WTC11 (cell line): ENCODE measurements around the gene LZTS2. TPM values are rescaled to one million over a fixed set of nuclear protein-coding genes. Genes with fewer than 3 reads are reported as not detected.

Experiments
- ATAC-seq: fragments of 200-7000 bp; cut with Tn5 transposase; 2 replicates; pipeline ENCODE4 v1.10.0; 2021; ENCODE audit warnings: mild to moderate bottlenecking, moderate library complexity
- CTCF ChIA-PET: fragments of 300-600 bp; sonication (Branson Sonifier 250); formaldehyde crosslinking; loops from one replicate; lab custom pipeline; 2021; ENCODE audit warnings: antibody characterized with exemption; lab: Charles Lee
- POLR2A ChIA-PET: fragments of 350-600 bp; sonication (Branson Sonifier 250); formaldehyde crosslinking; loops from one replicate; lab custom pipeline; 2021; ENCODE audit warnings: antibody characterized with exemption; lab: Charles Lee
- DNase-seq: peaks from one replicate; pipeline ENCODE4 v3.0.0; 2021; ENCODE audit warnings: low spot score
- H3K27ac Mint-ChIP-seq: 2 replicates; pipeline ENCODE4 v1.8.0; 2021; ENCODE audit warnings: mixed read lengths
- H3K27me3 Mint-ChIP-seq: 2 replicates; pipeline ENCODE4 v1.8.0; 2021; ENCODE audit warnings: low read depth, mild to moderate bottlenecking, moderate library complexity, mixed read lengths
- H3K36me3 Mint-ChIP-seq: 2 replicates; pipeline ENCODE4 v1.8.0; 2021; ENCODE audit warnings: mixed read lengths
- H3K4me1 Mint-ChIP-seq: 2 replicates; pipeline ENCODE4 v1.8.0; 2022; ENCODE audit warnings: mixed read lengths
- H3K4me3 Mint-ChIP-seq: 2 replicates; pipeline ENCODE4 v1.8.0; 2021; ENCODE audit warnings: mild to moderate bottlenecking, moderate library complexity, mixed read lengths
- H3K9me3 Mint-ChIP-seq: 2 replicates; pipeline ENCODE4 v1.8.0; 2021; ENCODE audit warnings: mixed read lengths
- ATF2 ChIP-seq: sonication (generic); formaldehyde crosslinking; IDR thresholded peaks from 2 replicates; pipeline ENCODE4 v1.8.1; 2022; ENCODE audit warnings: low read depth, missing genetic modification reagents, borderline replicate concordance
- FOXP4 ChIP-seq: sonication (generic); formaldehyde crosslinking; IDR thresholded peaks from 2 replicates; pipeline ENCODE4 v1.8.0; 2022; ENCODE audit warnings: mild to moderate bottlenecking, missing genetic modification reagents
- GRHL2 ChIP-seq: fragments of 250-450 bp; sonication (Bioruptor Pico); IDR thresholded peaks from 2 replicates; pipeline ENCODE4 v1.8.0; 2022; ENCODE audit warnings: mild to moderate bottlenecking, moderate library complexity; ENCODE audit not compliant: insufficient replicate concordance, severe bottlenecking
- MAX ChIP-seq: sonication (generic); formaldehyde crosslinking; IDR thresholded peaks from 2 replicates; pipeline ENCODE4 v1.8.0; 2022; ENCODE audit warnings: mild to moderate bottlenecking, missing genetic modification reagents
- MXD4 ChIP-seq: fragments of 250-450 bp; sonication (Bioruptor Pico); IDR thresholded peaks from 2 replicates; pipeline ENCODE4 v1.8.0; 2021; ENCODE audit warnings: mild to moderate bottlenecking, moderate library complexity, borderline replicate concordance
- NFYB ChIP-seq: sonication (generic); formaldehyde crosslinking; conservative IDR thresholded peaks from 2 replicates; pipeline ENCODE4 v1.8.0; 2022; ENCODE audit warnings: low read depth, missing genetic modification reagents
- NR1H2 ChIP-seq: sonication (generic); formaldehyde crosslinking; IDR thresholded peaks from 2 replicates; pipeline ENCODE4 v1.9.0; 2021; ENCODE audit warnings: mild to moderate bottlenecking, moderate library complexity, missing genetic modification reagents
- NR3C1 ChIP-seq: sonication (generic); formaldehyde crosslinking; conservative IDR thresholded peaks from 2 replicates; pipeline ENCODE4 v1.8.1; 2023; ENCODE audit warnings: low read depth, mild to moderate bottlenecking, missing genetic modification reagents
- SMAD4 ChIP-seq: sonication (generic); formaldehyde crosslinking; IDR thresholded peaks from 2 replicates; pipeline ENCODE4 v1.8.0; 2022; ENCODE audit warnings: mild to moderate bottlenecking, missing genetic modification reagents
- USF2 ChIP-seq: sonication (generic); formaldehyde crosslinking; IDR thresholded peaks from 2 replicates; pipeline ENCODE4 v1.8.1; 2023; ENCODE audit warnings: mild to moderate bottlenecking, missing genetic modification reagents, moderate library complexity
- ZBTB43 ChIP-seq: sonication (generic); formaldehyde crosslinking; IDR thresholded peaks from 2 replicates; pipeline ENCODE4 v1.8.1; 2023; ENCODE audit warnings: mild to moderate bottlenecking, missing genetic modification reagents
- ZMAT4 ChIP-seq: fragments of 250-450 bp; sonication (Bioruptor Pico); IDR thresholded peaks from 2 replicates; pipeline ENCODE4 v1.9.0; 2021; ENCODE audit warnings: mild to moderate bottlenecking
- ZNF138 ChIP-seq: sonication (generic); formaldehyde crosslinking; conservative IDR thresholded peaks from 2 replicates; pipeline ENCODE4 v1.8.1; 2022; ENCODE audit warnings: mild to moderate bottlenecking, moderate library complexity, missing genetic modification reagents
- ZNF219 ChIP-seq: sonication (generic); formaldehyde crosslinking; IDR thresholded peaks from 2 replicates; pipeline ENCODE4 v1.8.0; 2023; ENCODE audit warnings: missing genetic modification reagents, mild to moderate bottlenecking, borderline replicate concordance
- ZNF423 ChIP-seq: fragments of 250-450 bp; sonication (Bioruptor Pico); IDR thresholded peaks from 2 replicates; pipeline ENCODE4 v2.1.2; 2022; ENCODE audit warnings: mild to moderate bottlenecking, moderate library complexity
- ZNF532 ChIP-seq: fragments of 250-450 bp; sonication (Bioruptor Pico); IDR thresholded peaks from 2 replicates; pipeline ENCODE4 v1.9.0; 2021; ENCODE audit warnings: mild to moderate bottlenecking, borderline replicate concordance
- total RNA-seq: library from RNA; stranded (reverse); gene quantifications from 3 replicates; pipeline ENCODE4 v1.2.3, GENCODE V29; 2021

The LZTS2 gene
- total RNA-seq, 1 experiment from 2014 or later: 84.6 TPM

- no peak overlapping the region for H3K4me3 Mint-ChIP-seq
- H3K36me3 Mint-ChIP-seq: peaks cover 11% of the 10 kb centered on the region
- ATAC-seq (no peak), DNase-seq (no peak)
- H3K9me3 Mint-ChIP-seq: no peaks in the 10 kb centered on the region
- peak overlapping the region; percentile 53; the same call in 1 of the 2 replicates for H3K27ac Mint-ChIP-seq
- H3K27me3 Mint-ChIP-seq: no peaks in the 10 kb centered on the region; the same call in 1 of the 2 replicates
- CTCF ChIA-PET: interaction anchor here (1.2 to 7.2 kb wide), 8 partner anchors 10 to 153 kb away, joined by 3 to 273 read pairs (median 6); partner anchors contain the start of genes LZTS2 and SEMA4G
- POLR2A ChIA-PET: interaction anchor here (1.3 to 1.4 kb wide), 2 partner anchors 9 to 10 kb away, joined by 4 to 5 read pairs; partner anchors contain the start of gene LZTS2
- TF ChIP-seq GRHL2 (CRISPR knock-in tag): no peak
- no peak for TF ChIP-seq FOXP4
- no peak for TF ChIP-seq NR3C1 (CRISPR knock-in tag)
- TF ChIP-seq ATF2 (CRISPR knock-in tag): no peak
- no peak for TF ChIP-seq MAX
- no peak for TF ChIP-seq NR1H2 (CRISPR knock-in tag)
- TF ChIP-seq ZMAT4 (CRISPR knock-in tag): no peak
- TF ChIP-seq ZBTB43 (CRISPR knock-in tag): no peak
- TF ChIP-seq MXD4 (CRISPR knock-in tag): no peak
- no peak for TF ChIP-seq ZNF423 (CRISPR knock-in tag)
- TF ChIP-seq SMAD4 (CRISPR knock-in tag): no peak
- no peak for TF ChIP-seq USF2
- TF ChIP-seq NFYB (CRISPR knock-in tag): no peak
- no peak for TF ChIP-seq ZNF219 (CRISPR knock-in tag)
- TF ChIP-seq ZNF138 (CRISPR knock-in tag): no peak
- TF ChIP-seq ZNF532 (CRISPR knock-in tag): no peak
- TF ChIP-seq, all 79 proteins: peak for 0
- H3K4me1 Mint-ChIP-seq: peaks cover 19% of the 10 kb centered on the region
Observed at GRCh38 chr10:101007915-101008822, 8.6 kb downstream of the LZTS2 start.
